Brain microvascular endothelial cell (primary cell): ENCODE measurements around the gene RAB3C.

Experiments
- DNase-seq: peaks from one replicate; pipeline ENCODE4 v3.0.0-alpha.2; 2020
- H3K27ac ChIP-seq: fragments of 250-450 bp; sonication (Bioruptor Pico); 2 replicates; pipeline ENCODE4 v1.5.1; 2020; ENCODE audit warnings: mild to moderate bottlenecking, moderate library complexity
- H3K27me3 ChIP-seq: fragments of 250-450 bp; sonication (Bioruptor Pico); replicated peaks from 2 replicates; pipeline ENCODE4 v1.5.1; 2020; ENCODE audit warnings: mild to moderate bottlenecking
- H3K36me3 ChIP-seq: fragments of 250-450 bp; sonication (Bioruptor Pico); replicated peaks from 2 replicates; pipeline ENCODE4 v1.5.1; 2020; ENCODE audit warnings: mild to moderate bottlenecking
- H3K4me3 ChIP-seq: 2 replicates; pipeline ENCODE4 v1.5.1; 2011; ENCODE audit warnings: low read depth, mild to moderate bottlenecking, control low read depth, low read length, moderate library complexity
- CTCF ChIP-seq: IDR thresholded peaks from 2 replicates; pipeline ENCODE4 v1.5.1; 2011; ENCODE audit warnings: low read depth, mild to moderate bottlenecking, moderate library complexity, low read length, control low read depth, inconsistent platforms; ENCODE audit errors: missing control alignments
- in situ Hi-C: cut with HindIII; loops from 2 replicates; pipeline ENCODE4 v1.10.0; 2017; ENCODE audit warnings: low sequenced_read_pairs, low pct_ligation_motif_present

RAB3C gene

DNA sequence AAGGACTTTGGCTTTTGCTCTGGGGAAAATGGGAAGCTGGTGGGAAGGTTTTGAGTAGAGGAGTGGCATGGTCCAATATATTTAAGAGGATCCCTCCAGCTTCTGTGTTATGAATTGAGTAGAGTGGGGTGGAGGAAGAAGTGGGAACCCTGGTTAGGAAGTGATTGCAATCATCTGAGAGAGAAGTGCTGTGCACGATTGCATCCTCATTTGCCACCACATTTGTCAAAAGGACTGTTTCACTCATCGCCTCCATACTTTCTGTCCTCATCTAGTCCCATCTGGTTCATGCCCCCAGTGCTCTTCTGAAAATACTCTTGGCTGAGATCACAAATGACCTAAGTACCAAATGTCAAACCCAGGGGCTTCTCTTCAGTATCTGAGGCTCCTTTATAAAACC is 192.1 kb downstream of the RAB3C start:
- H3K27ac ChIP-seq = no peak overlapping the region
- no peak overlapping the region for H3K4me3 ChIP-seq
- DNase-seq = no peak
- peaks cover 3% of the 10 kb centered on the region for H3K27me3 ChIP-seq
- no peak for TF ChIP-seq CTCF
- H3K36me3 ChIP-seq = no peaks in the 10 kb centered on the region
- in situ Hi-C loops = no loop called here

- Histone ChIP-seq H3K36me3 (no peaks in the 10 kb centered on the region), H3K4me3 (no peak overlapping the region), H3K27ac (no peak overlapping the region), H3K27me3 (peaks cover 3% of the 10 kb centered on the region)
- in situ Hi-C loops = no loop called here
- no peak for TF ChIP-seq CTCF
- no peak for DNase-seq
Observed at GRCh38 chr5:58775701-58776262, 192.9 kb downstream of the RAB3C start.

DNA sequence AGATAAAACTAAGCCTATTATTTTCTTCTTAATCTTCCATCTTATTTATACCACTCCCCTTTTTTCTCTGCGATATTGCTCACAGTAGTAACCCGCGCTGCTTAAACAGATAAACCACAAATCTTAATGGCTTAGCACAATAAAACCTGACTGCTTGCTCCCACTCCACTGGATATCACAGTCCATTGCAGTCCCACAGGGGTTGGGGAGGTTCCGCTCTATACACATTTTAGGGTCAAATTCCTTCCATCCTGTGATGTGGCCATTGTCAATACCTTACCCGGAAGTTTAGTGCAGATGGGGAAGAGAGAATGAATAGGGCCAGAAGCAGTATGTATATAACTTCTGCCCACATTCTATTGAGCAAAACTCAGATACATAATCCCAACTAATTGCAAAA is 193.7 kb downstream of the RAB3C start:
- H3K36me3 ChIP-seq = no peaks in the 10 kb centered on the region
- in situ Hi-C loops = no loop called here
- peaks cover 3% of the 10 kb centered on the region for H3K27me3 ChIP-seq
- no peak for TF ChIP-seq CTCF
- no peak overlapping the region for H3K27ac ChIP-seq
- H3K4me3 ChIP-seq = no peak overlapping the region
- DNase-seq = no peak

DNA sequence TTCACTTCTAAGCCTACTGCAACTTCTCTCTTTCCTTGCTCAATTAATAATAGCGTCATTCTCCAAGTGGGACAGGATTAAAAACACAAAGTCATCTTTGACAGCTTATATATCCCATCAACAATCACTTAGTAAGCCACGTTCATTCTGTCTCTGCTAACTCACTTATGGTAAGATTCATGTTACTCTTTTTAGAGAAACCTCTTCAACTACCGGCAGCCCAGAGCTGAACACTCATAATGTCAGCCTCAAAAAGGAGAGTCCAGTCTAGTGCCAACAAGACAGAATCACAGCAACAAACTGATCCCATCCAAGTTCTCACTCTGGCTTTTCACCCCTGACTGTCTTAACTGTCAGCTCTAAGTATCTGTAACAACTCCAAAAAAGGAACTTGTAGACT is 196.0 kb downstream of the RAB3C start:
- TF ChIP-seq CTCF = no peak
- in situ Hi-C loops = no loop called here
- Histone ChIP-seq H3K4me3 (no peak overlapping the region), H3K36me3 (no peaks in the 10 kb centered on the region), H3K27ac (no peak overlapping the region), H3K27me3 (no peaks in the 10 kb centered on the region)
- no peak for DNase-seq

DNA sequence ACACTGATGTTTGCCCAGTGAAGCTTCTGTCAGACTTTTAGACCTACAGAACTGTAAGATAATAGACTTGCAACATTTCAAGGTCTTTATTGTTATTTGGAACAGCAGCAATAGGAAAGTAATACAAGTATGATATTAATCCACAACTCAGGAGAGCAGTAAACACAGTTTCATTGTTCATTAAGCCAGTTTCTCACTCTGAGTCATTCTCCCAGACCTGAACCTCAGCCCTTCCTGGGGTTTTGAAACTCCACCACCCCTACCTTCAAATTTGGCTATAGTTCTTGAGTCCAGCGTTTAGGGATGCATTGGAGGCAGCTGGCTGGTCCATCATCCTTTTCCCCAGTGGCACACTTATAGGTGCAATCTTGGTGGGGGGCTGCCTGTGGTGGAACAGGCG is 203.2 kb downstream of the RAB3C start:
- no peak for DNase-seq
- no peak for TF ChIP-seq CTCF
- in situ Hi-C loops = no loop called here

DNA sequence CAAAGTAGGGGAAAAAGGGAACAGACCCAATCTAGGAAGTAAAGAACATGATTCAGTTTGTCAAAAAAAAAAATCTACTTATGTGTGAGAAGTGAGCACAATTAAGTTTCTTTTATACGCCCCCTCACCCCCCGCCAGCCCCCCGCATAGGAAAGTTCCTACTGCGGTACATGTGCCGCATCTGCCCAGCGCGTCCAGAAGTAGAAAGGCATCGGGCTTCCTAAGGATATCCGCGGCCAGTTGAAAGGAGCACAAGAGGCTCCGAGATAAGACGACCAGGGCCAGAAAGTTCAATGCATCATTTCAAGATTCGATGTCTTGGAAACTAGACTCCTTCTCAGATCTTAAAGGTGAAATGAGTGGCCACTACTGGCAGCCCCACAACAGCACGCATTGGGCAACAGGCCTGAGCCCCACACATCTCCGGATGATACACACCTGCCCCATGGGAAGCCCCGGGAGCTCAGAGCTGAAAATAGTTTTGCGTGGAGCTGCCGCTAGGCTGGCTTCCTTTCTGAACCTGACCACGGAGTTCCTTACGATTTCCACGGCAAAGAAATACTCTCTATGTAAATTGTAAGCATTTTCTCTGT is 203.9 kb downstream of the RAB3C start:
- no peak for DNase-seq
- Histone ChIP-seq H3K4me3 (no peak overlapping the region), H3K36me3 (no peaks in the 10 kb centered on the region), H3K27ac (no peak overlapping the region), H3K27me3 (no peaks in the 10 kb centered on the region)
- in situ Hi-C loops = no loop called here
- TF ChIP-seq CTCF = no peak

More for the DNA sequence above, 203.2 kb downstream of the RAB3C start:
- Histone ChIP-seq H3K27ac (no peak overlapping the region), H3K27me3 (no peaks in the 10 kb centered on the region), H3K36me3 (no peaks in the 10 kb centered on the region), H3K4me3 (no peak overlapping the region)
